ENCODE measurements around the gene RBM27. TPM values are rescaled to one million over a fixed set of nuclear protein-coding genes. Genes with fewer than 3 reads are reported as not detected.

The RBM27 gene
- total and polyA plus RNA-seq, 10 of the 15 experiments (the other 5 are each of a cell fraction or from before 2014, with no cell fraction given) = 5.8 to 33.9 (median 16.9) TPM

DNA sequence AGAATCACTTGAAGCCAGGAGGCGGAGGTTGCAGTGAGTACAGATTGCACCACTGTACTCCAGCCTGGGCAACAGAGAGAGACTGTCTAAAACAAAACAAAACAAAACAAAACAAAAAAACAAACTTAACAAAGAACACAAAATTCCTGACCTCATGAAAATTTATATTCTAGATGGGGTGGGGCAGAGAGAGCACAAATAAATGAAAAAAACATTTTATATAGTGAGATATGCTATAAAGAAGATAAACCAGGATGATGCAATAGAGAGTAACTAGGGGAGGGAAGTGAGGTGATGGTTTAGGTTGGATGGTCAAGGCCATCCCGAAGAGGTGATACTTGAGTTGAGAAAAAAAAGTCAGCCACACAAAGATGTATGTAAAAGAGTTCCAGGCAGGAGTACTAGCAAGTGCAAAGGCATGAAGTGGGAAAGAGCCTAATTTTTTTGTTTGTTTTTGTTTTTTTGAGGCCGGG, 10.8 kb upstream of the RBM27 start (continued):
- no peak for TF ChIP-seq ZSCAN29 (IDR thresholded peaks at IDR 0.05)
- TF ChIP-seq, protein P1, sequence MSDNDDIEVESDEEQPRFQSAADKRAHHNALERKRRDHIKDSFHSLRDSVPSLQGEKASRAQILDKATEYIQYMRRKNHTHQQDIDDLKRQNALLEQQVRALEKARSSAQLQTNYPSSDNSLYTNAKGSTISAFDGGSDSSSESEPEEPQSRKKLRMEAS (IDR thresholded peaks at IDR 0.05; ENCODE audit: low read depth, low read length) = no peak

GRCh38 chr5:146193285-146193684, 10.1 kb upstream of the RBM27 start:
- Histone ChIP-seq H3K27me3 (replicated peaks in 1 of 2; ENCODE audit: control insufficient read depth in 2 of 2, insufficient read depth in 2 of 2, low read length in 1 of 2) (no peaks in the 10 kb centered on the region; a peak in 1 of 4 replicates), H3K36me3 (ENCODE audit: control insufficient read depth in 2 of 2, insufficient read depth in 2 of 2, low read length in 1 of 2) (no peaks in the 10 kb centered on the region), H2AFZ (ENCODE audit: control insufficient read depth, low read depth, low read length) (no peak overlapping the region), H3K79me2 (ENCODE audit: control insufficient read depth, insufficient read depth, low read length) (no peaks in the 10 kb centered on the region), H3K4me2 (ENCODE audit: control insufficient read depth, insufficient read depth) (no peak overlapping the region), H3K27ac (ENCODE audit: control insufficient read depth, insufficient read depth) (no peak overlapping the region), H3K9ac (ENCODE audit: control insufficient read depth, insufficient read depth, low read length) (no peak overlapping the region), H3K4me3 (no peak overlapping the region), H4K20me1 (ENCODE audit: control insufficient read depth, insufficient read depth) (no peaks in the 10 kb centered on the region), H3K4me1 (ENCODE audit: control insufficient read depth, insufficient read depth, low read length) (no peaks in the 10 kb centered on the region), H3K9me3 (replicated peaks; ENCODE audit: control insufficient read depth, insufficient read depth, low read length) (no peaks in the 10 kb centered on the region)
- ChIA-PET SMC1A (ENCODE audit: uncharacterized antibody, unreplicated experiment) (interaction anchor here (0.7 to 1.5 kb wide), 3 partner anchors 9 to 12 kb away, joined by 3 to 4 read pairs (median 3); no protein-coding TSS in a partner anchor), CTCF (no interaction called here), POLR2A (interaction anchor here (1.3 kb wide), 1 partner anchor 10 kb away, joined by 4 read pairs; no protein-coding TSS in a partner anchor), RAD21 (ENCODE audit: unreplicated experiment) (no interaction called here)
- no peak for FAIRE-seq
- whole genome bisulfite sequencing (ENCODE audit: insufficient coverage, insufficient replicate concordance, low lambda C conversion rate, missing lambda C conversion rate) = 90% methylated on average over 1 of the region's 1 CpG
- ATAC-seq = no peak
- in situ Hi-C loops (cut with MboI) (no loop called here), intact Hi-C loops (cut with micrococcal nuclease; ENCODE audit: unreplicated experiment) (no loop called here)
- BruUV-seq (replicated peaks) = no TSS peak
- no peak for TF ChIP-seq SREBF2 (IDR thresholded peaks at IDR 0.05; ENCODE audit: low read length)
- TF ChIP-seq HDAC2 (IDR thresholded peaks at IDR 0.05) = no peak
- no peak for TF ChIP-seq BCL3 (IDR thresholded peaks at IDR 0.05; ENCODE audit: borderline replicate concordance, insufficient read depth, low read depth, low read length, poor library complexity, severe bottlenecking)
- TF ChIP-seq POLR2AphosphoS5 (IDR thresholded peaks at IDR 0.05; ENCODE audit: low read length) = no peak
- no peak for TF ChIP-seq TCF3 (IDR thresholded peaks at IDR 0.05; ENCODE audit: borderline replicate concordance, insufficient read depth, low read depth, low read length)
- TF ChIP-seq, protein P2, sequence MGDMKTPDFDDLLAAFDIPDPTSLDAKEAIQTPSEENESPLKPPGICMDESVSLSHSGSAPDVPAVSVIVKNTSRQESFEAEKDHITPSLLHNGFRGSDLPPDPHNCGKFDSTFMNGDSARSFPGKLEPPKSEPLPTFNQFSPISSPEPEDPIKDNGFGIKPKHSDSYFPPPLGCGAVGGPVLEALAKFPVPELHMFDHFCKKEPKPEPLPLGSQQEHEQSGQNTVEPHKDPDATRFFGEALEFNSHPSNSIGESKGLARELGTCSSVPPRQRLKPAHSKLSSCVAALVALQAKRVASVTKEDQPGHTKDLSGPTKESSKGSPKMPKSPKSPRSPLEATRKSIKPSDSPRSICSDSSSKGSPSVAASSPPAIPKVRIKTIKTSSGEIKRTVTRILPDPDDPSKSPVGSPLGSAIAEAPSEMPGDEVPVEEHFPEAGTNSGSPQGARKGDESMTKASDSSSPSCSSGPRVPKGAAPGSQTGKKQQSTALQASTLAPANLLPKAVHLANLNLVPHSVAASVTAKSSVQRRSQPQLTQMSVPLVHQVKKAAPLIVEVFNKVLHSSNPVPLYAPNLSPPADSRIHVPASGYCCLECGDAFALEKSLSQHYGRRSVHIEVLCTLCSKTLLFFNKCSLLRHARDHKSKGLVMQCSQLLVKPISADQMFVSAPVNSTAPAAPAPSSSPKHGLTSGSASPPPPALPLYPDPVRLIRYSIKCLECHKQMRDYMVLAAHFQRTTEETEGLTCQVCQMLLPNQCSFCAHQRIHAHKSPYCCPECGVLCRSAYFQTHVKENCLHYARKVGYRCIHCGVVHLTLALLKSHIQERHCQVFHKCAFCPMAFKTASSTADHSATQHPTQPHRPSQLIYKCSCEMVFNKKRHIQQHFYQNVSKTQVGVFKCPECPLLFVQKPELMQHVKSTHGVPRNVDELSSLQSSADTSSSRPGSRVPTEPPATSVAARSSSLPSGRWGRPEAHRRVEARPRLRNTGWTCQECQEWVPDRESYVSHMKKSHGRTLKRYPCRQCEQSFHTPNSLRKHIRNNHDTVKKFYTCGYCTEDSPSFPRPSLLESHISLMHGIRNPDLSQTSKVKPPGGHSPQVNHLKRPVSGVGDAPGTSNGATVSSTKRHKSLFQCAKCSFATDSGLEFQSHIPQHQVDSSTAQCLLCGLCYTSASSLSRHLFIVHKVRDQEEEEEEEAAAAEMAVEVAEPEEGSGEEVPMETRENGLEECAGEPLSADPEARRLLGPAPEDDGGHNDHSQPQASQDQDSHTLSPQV (IDR thresholded peaks at IDR 0.05) = no peak
- no peak for TF ChIP-seq RBBP5 (conservative IDR thresholded peaks at IDR 0.05)
- TF ChIP-seq RELB (IDR thresholded peaks at IDR 0.05; ENCODE audit: low read depth) = no peak
- DNase-seq (ENCODE audit: low read depth, low spot score) = no peak
